Measurements from ENCODE around the gene MYH11.

Gene MYH11

DNA sequence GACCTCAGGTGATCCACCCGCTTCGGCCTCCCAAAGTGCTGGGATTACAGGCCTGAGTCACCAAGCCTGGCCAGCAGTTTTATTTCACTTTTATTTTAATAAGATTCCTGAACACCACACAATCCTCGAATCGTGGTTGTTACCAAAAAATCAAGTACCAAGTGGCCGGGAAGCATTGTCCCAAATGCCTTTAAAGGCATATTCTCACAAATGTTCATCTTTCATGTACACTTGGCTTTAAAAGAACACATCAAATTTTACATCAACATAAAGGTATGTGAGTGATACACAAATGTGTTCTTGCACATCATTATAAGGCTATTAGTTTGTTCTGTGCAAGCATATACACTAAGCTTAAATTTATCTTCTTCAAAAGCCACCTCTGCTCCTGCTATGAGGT, 8.1 kb upstream of the MYH11 start:
- Histone ChIP-seq H3K27ac (no peak overlapping the region), H3K27me3 (ENCODE audit: insufficient read depth, low read depth, severe bottlenecking) (no peaks in the 10 kb centered on the region), H3K36me3 (peaks cover 22% of the 10 kb centered on the region), H3K4me3 (ENCODE audit: low read depth, low read length) (no peak overlapping the region), H3K9me3 (ENCODE audit: severe bottlenecking) (no peaks in the 10 kb centered on the region)
- DNase-seq, result no peak
- TF ChIP-seq, protein P1, sequence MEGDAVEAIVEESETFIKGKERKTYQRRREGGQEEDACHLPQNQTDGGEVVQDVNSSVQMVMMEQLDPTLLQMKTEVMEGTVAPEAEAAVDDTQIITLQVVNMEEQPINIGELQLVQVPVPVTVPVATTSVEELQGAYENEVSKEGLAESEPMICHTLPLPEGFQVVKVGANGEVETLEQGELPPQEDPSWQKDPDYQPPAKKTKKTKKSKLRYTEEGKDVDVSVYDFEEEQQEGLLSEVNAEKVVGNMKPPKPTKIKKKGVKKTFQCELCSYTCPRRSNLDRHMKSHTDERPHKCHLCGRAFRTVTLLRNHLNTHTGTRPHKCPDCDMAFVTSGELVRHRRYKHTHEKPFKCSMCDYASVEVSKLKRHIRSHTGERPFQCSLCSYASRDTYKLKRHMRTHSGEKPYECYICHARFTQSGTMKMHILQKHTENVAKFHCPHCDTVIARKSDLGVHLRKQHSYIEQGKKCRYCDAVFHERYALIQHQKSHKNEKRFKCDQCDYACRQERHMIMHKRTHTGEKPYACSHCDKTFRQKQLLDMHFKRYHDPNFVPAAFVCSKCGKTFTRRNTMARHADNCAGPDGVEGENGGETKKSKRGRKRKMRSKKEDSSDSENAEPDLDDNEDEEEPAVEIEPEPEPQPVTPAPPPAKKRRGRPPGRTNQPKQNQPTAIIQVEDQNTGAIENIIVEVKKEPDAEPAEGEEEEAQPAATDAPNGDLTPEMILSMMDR (IDR thresholded peaks at IDR 0.05; ENCODE audit: low read depth, low read length), result no peak

DNA sequence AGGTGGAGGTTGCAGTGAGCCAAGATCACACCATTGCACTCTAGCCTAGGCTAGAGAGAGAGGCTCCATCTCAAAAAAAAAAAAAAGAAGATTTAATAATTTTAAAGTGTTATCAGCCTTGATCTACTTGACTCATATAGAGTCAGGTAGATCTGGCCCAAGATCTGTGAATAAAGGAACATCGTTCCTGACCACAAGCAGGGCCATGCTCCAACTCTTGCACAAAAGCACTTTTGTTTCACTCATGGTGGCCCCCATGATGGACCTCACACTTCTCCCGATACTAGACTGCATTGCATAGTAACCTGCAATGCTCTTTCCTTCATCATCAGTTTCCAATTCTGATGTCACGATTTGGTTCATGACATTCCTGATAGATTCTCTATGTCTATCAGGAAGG, 5.2 kb upstream of the MYH11 start:
- Histone ChIP-seq H3K9me3 (ENCODE audit: severe bottlenecking) (no peaks in the 10 kb centered on the region), H3K27ac (no peak overlapping the region), H3K36me3 (peaks cover 9% of the 10 kb centered on the region), H3K27me3 (ENCODE audit: insufficient read depth, low read depth, severe bottlenecking) (peaks cover 21% of the 10 kb centered on the region), H3K4me3 (ENCODE audit: low read depth, low read length) (no peak overlapping the region)
- no peak for DNase-seq
- TF ChIP-seq, protein P1 (IDR thresholded peaks at IDR 0.05; ENCODE audit: low read depth, low read length), result no peak

DNA sequence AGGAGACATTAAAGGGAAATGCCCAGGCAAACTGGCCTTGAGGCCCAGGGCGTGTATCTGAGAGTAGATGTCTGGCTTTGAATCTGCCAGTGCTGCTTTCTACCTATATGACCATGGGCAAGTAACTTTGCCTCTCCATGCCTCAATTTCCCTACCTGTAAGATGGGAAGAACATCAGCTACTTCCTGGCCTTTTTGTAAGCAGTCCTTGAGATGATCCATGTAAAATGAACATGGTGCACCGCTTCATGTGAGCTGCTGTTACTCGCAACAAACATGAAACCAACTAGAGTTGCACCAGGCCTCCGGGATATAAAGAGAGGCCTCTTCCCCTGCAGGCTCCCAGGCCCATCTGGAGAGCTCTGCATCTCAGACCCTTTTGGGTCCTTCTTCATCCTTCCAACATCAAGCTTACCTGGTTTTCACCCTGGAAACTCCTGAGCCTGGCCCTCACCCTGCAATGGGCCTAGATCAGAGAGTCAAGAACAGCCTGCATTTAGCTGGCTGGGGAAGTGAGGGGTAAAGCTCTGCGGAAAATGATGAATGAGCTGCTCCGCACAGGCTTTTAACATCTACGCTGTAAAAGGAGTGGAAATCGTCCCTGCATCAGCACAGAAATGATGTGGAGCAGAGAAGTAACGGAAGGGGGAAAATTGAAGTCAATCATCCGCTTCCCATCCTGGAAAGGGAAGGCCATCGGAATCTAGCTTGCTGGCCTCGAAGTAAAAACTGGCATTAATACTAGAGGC, 2.3 kb upstream of the MYH11 start:
- no peak for DNase-seq
- H3K9me3 ChIP-seq (ENCODE audit: severe bottlenecking), result no peaks in the 10 kb centered on the region
- H3K27ac ChIP-seq, result no peak overlapping the region
- no peaks in the 10 kb centered on the region for H3K36me3 ChIP-seq
- TF ChIP-seq, protein P1 (IDR thresholded peaks at IDR 0.05; ENCODE audit: low read depth, low read length), result no peak
- no peak overlapping the region for H3K4me3 ChIP-seq (ENCODE audit: low read depth, low read length)
- peaks cover 32% of the 10 kb centered on the region for H3K27me3 ChIP-seq (ENCODE audit: insufficient read depth, low read depth, severe bottlenecking)

DNA sequence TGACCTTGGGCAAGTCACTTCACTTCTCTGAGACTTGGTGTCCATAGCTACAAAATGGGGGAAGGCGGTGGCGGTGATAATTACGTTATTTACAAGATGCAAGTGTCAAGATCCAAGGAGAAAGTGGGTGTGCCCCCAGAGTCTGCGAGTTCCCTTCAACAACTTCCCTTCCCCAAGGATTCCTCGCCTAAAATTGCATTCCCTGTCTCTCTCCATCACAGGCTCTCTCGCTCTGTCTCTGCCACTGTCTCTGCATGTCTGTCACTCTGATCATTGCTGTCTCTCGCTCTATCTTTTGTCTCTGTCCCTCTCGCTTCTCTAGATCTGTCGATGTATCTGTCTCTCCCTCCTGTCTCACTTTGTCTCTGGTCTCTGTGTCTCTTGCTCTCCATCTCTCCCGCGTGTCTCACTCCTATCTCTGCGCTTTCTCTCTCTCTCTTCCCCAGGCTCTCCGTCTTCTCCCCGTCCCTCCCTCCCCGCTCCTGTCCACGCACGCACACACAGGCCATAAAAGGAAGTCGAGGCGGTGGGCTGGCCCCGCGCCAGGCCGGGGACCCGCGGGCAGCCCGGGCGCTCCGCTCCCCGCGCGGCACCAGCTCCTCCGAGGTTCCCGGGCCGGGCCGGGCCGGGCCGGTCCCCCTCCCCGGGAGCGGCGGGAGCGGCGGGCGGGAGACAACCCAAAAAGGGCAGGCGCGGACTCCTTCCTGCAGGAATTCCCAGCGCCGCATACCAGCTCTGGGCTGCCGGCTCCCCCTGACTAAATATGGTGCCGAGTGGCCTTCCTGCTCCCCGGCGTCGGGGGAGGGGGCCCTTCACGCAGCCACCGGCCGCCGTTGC, 1.1 kb upstream of the MYH11 start:
- TF ChIP-seq, protein P1 (IDR thresholded peaks at IDR 0.05; ENCODE audit: low read depth, low read length), result no peak
- Histone ChIP-seq H3K36me3 (no peaks in the 10 kb centered on the region), H3K4me3 (ENCODE audit: low read depth, low read length) (peak overlapping the region; percentile 30), H3K9me3 (ENCODE audit: severe bottlenecking) (no peaks in the 10 kb centered on the region), H3K27me3 (ENCODE audit: insufficient read depth, low read depth, severe bottlenecking) (peaks cover 32% of the 10 kb centered on the region), H3K27ac (no peak overlapping the region)
- peak; percentile 9 for DNase-seq

DNA sequence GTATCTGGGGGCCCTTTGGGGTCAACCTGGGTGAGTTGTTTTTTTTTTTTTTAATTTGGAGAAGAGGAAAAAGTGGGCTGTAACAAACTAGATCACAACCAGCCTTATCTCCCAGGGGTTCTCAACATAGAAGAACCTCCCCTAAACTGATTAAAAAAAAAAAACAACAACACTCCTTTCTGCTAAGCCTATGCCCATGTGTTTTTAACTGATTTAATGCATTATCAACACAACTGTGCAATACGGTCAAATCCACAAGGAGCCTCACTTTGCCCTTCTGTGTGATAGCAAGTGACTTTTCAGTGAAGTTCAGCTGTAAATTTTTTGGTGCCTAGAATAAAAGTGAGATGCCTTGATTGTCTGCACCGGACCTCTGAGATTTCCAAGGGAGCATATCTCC, 646 bp downstream of the MYH11 start:
- no peaks in the 10 kb centered on the region for H3K36me3 ChIP-seq
- no peak for DNase-seq
- H3K27ac ChIP-seq, result no peak overlapping the region
- TF ChIP-seq, protein P1 (IDR thresholded peaks at IDR 0.05; ENCODE audit: low read depth, low read length), result no peak
- H3K4me3 ChIP-seq (ENCODE audit: low read depth, low read length), result no peak overlapping the region
- H3K9me3 ChIP-seq (ENCODE audit: severe bottlenecking), result no peaks in the 10 kb centered on the region
- peaks cover 32% of the 10 kb centered on the region for H3K27me3 ChIP-seq (ENCODE audit: insufficient read depth, low read depth, severe bottlenecking)

All from WERI-Rb-1 (cell line).